Suprapubic skin (tissue), 4 donors: ENCODE results near the gene CDK5R2. TPM values are rescaled to one million over a fixed set of nuclear protein-coding genes. Genes with fewer than 3 reads are reported as not detected.

Experiments used
- DNase-seq, 2 donors: peaks; one replicate each; pipeline ENCODE4 v3.0.0-alpha.2; 2019; ENCODE audit warnings: low spot score in 2 of 2
- H3K27ac ChIP-seq: fragments of 200-600 bp; sonication (generic); one replicate; pipeline ENCODE4 v1.5.1; 2019
- H3K27me3 ChIP-seq: fragments of 200-600 bp; sonication (generic); one replicate; pipeline ENCODE4 v1.5.1; 2019
- H3K36me3 ChIP-seq: fragments of 200-600 bp; sonication (generic); one replicate; pipeline ENCODE4 v1.5.1; 2019
- H3K4me1 ChIP-seq: fragments of 200-600 bp; sonication (generic); one replicate; pipeline ENCODE4 v1.5.1; 2019
- H3K4me3 ChIP-seq: fragments of 200-600 bp; sonication (generic); one replicate; pipeline ENCODE4 v1.5.1; 2019; ENCODE audit warnings: mild to moderate bottlenecking
- H3K9me3 ChIP-seq: fragments of 200-600 bp; sonication (generic); one replicate; pipeline ENCODE4 v1.5.1; 2019
- CTCF ChIP-seq, 2 donors: fragments of 200-600 bp in 1 of 2; fragments of 450-650 bp in 1 of 2; sonication (generic) in 1 of 2; IDR thresholded peaks; one replicate each; pipeline ENCODE4 v1.5.1; 2016 to 2019; ENCODE audit warnings: antibody characterized with exemption in 2 of 2, mild to moderate bottlenecking in 1 of 2, moderate library complexity in 1 of 2
- EP300 ChIP-seq: sonication (generic); formaldehyde crosslinking; IDR thresholded peaks from one replicate; pipeline ENCODE4 v1.6.1; 2017; ENCODE audit warnings: antibody characterized with exemption
- POLR2A ChIP-seq, 2 donors: fragments of 450-650 bp; IDR thresholded peaks; one replicate each; pipeline ENCODE4 v1.6.1; 2017; ENCODE audit warnings: antibody characterized with exemption in 2 of 2, mild to moderate bottlenecking in 2 of 2, moderate library complexity in 2 of 2
- POLR2AphosphoS5 ChIP-seq, 3 donors: sonication (generic); formaldehyde crosslinking; IDR thresholded peaks; one replicate each; pipeline ENCODE4 v1.6.1; 2017; ENCODE audit warnings: antibody characterized with exemption in 3 of 3
- WGBS: methylation state at CpG from one replicate; pipeline ENCODE4 v1.1.5; 2018; 5-methylcytosine and 5-hydroxymethylcytosine counted together
- total RNA-seq, 4 donors: library from RNA; depleted of rRNA; stranded (reverse); fragments of >200 nt; gene quantifications; one replicate each; pipeline ENCODE4 v1.1.0, GENCODE V29; 2016

The CDK5R2 gene
- total RNA-seq, 4 donors from 2014 or later = not detected

GRCh38 chr2:218975060-218975777, 15.8 kb downstream of the CDK5R2 start:
- peaks cover 91% of the 10 kb centered on the region for H3K27me3 ChIP-seq
- no peaks in the 10 kb centered on the region for H3K9me3 ChIP-seq
- WGBS = 65% methylated on average over 4 of the region's 4 CpGs

GRCh38 chr2:218979846-218980734, 20.6 kb downstream of the CDK5R2 start:
- no peak overlapping the region for H3K27ac ChIP-seq
- peaks cover 45% of the 10 kb centered on the region for H3K4me1 ChIP-seq
- no peak for TF ChIP-seq POLR2A (IDR thresholded peaks at IDR 0.05)
- no peak for TF ChIP-seq EP300
- TF ChIP-seq CTCF (IDR thresholded peaks at IDR 0.05) = peak; percentile 61 to 93
- no peak for TF ChIP-seq POLR2AphosphoS5 (IDR thresholded peaks at IDR 0.05)
- H3K36me3 ChIP-seq = no peaks in the 10 kb centered on the region
- peak overlapping the region; percentile 29 for H3K4me3 ChIP-seq
- DNase-seq = peak; percentile 85 to 87
- no peaks in the 10 kb centered on the region for H3K9me3 ChIP-seq
- 4% methylated on average over 34 of the region's 39 CpGs for WGBS
- peaks cover 100% of the 10 kb centered on the region for H3K27me3 ChIP-seq

More at GRCh38 chr2:218975060-218975777, 15.8 kb downstream of the CDK5R2 start:
- Histone ChIP-seq H3K4me1 (peaks cover 7% of the 10 kb centered on the region), H3K27ac (no peak overlapping the region), H3K36me3 (no peaks in the 10 kb centered on the region), H3K4me3 (no peak overlapping the region)
- no peak for DNase-seq
- TF ChIP-seq POLR2AphosphoS5 (IDR thresholded peaks at IDR 0.05) (no peak), EP300 (no peak), CTCF (IDR thresholded peaks at IDR 0.05) (no peak), POLR2A (IDR thresholded peaks at IDR 0.05) (no peak)

- Histone ChIP-seq H3K27me3 (peaks cover 100% of the 10 kb centered on the region), H3K27ac (no peak overlapping the region), H3K36me3 (no peaks in the 10 kb centered on the region)
Observed at GRCh38 chr2:218980735-218981389, 21.4 kb downstream of the CDK5R2 start.

GRCh38 chr2:218981390-218981880, 22.0 kb downstream of the CDK5R2 start:
- peak in 1 of 2 donors; percentile 41 for DNase-seq
- no peaks in the 10 kb centered on the region for H3K36me3 ChIP-seq
- peaks cover 50% of the 10 kb centered on the region for H3K4me1 ChIP-seq
- H3K9me3 ChIP-seq = no peaks in the 10 kb centered on the region
- WGBS = 4% methylated on average over 37 of the region's 46 CpGs
- H3K27ac ChIP-seq = no peak overlapping the region
- peaks cover 100% of the 10 kb centered on the region for H3K27me3 ChIP-seq
- TF ChIP-seq EP300 (no peak), POLR2AphosphoS5 (IDR thresholded peaks at IDR 0.05) (no peak), CTCF (IDR thresholded peaks at IDR 0.05) (no peak), POLR2A (IDR thresholded peaks at IDR 0.05) (no peak)
- peak overlapping the region; percentile 38 for H3K4me3 ChIP-seq

More at GRCh38 chr2:218980735-218981389, 21.4 kb downstream of the CDK5R2 start:
- WGBS = 4% methylated on average over 26 of the region's 26 CpGs
- Histone ChIP-seq H3K4me1 (peaks cover 50% of the 10 kb centered on the region), H3K9me3 (no peaks in the 10 kb centered on the region), H3K4me3 (peak overlapping the region; percentile 38)
- TF ChIP-seq EP300 (no peak), POLR2A (IDR thresholded peaks at IDR 0.05) (no peak), POLR2AphosphoS5 (IDR thresholded peaks at IDR 0.05) (no peak), CTCF (IDR thresholded peaks at IDR 0.05) (no peak)
- DNase-seq = peak in 1 of 2 donors; percentile 52
